Endodermal cell (in vitro differentiated cells): Measurements from ENCODE around the gene IFIH1. TPM values are rescaled to one million over a fixed set of nuclear protein-coding genes. Genes with fewer than 3 reads are reported as not detected.

Source experiments
- DNase-seq: peaks from one replicate; pipeline ENCODE4 v3.0.0-alpha.2; 2017
- H3K27ac ChIP-seq: 2 replicates; pipeline ENCODE4 v1.5.1; 2013; ENCODE audit warnings: mild to moderate bottlenecking, low read depth, low read length, moderate library complexity
- H3K27me3 ChIP-seq: 2 replicates; pipeline ENCODE4 v1.6.1; 2013; ENCODE audit warnings: mild to moderate bottlenecking, low read length, moderate library complexity; ENCODE audit not compliant: insufficient read depth, control insufficient read depth, poor library complexity, severe bottlenecking
- H3K36me3 ChIP-seq: 2 replicates; pipeline ENCODE4 v1.7.0; 2013; ENCODE audit warnings: mild to moderate bottlenecking, low read length, moderate library complexity; ENCODE audit not compliant: control insufficient read depth, insufficient read depth
- H3K4me1 ChIP-seq: one replicate; pipeline ENCODE4 v1.7.0; 2013; ENCODE audit warnings: low read length; ENCODE audit not compliant: control insufficient read depth, insufficient read depth
- H3K4me3 ChIP-seq: 2 replicates; pipeline ENCODE4 v1.5.1; 2013; ENCODE audit warnings: mild to moderate bottlenecking, low read length, moderate library complexity
- H3K9ac ChIP-seq: 2 replicates; pipeline ENCODE4 v1.6.1; 2013; ENCODE audit warnings: mild to moderate bottlenecking, low read length, moderate library complexity; ENCODE audit not compliant: poor library complexity, severe bottlenecking; ENCODE audit errors: extremely low read depth
- H3K9me3 ChIP-seq: 2 replicates; pipeline ENCODE4 v1.6.1; 2013; ENCODE audit warnings: mild to moderate bottlenecking, low read length, moderate library complexity; ENCODE audit not compliant: control insufficient read depth
- H3K27ac Mint-ChIP-seq: 2 replicates; pipeline ENCODE4 v1.8.0; 2020; ENCODE audit warnings: mixed read lengths
- H3K27me3 Mint-ChIP-seq: 2 replicates; pipeline ENCODE4 v1.8.0; 2021; ENCODE audit warnings: mild to moderate bottlenecking, mixed read lengths; ENCODE audit not compliant: insufficient read depth
- H3K36me3 Mint-ChIP-seq: 2 replicates; pipeline ENCODE4 v1.8.0; 2020; ENCODE audit warnings: low read depth, mixed read lengths
- H3K4me1 Mint-ChIP-seq: 2 replicates; pipeline ENCODE4 v1.8.0; 2020; ENCODE audit warnings: mixed read lengths
- H3K4me3 Mint-ChIP-seq: 2 replicates; pipeline ENCODE4 v1.8.0; 2020; ENCODE audit warnings: mild to moderate bottlenecking, moderate library complexity, mixed read lengths
- H3K9me3 Mint-ChIP-seq: 2 replicates; pipeline ENCODE4 v1.8.0; 2020; ENCODE audit warnings: mild to moderate bottlenecking, mixed read lengths
- WGBS, 2 experiments: methylation state at CpG; one replicate each; pipeline versions ENCODE4 v1.1.5 to v1.1.7; 2013; ENCODE audit warnings: missing lambda C conversion rate in 2 of 2, mixed read lengths in 1 of 2; ENCODE audit not compliant: insufficient coverage in 1 of 2, insufficient read length in 1 of 2; 5-methylcytosine and 5-hydroxymethylcytosine counted together
- total RNA-seq, 2 donors: library from RNA; stranded (reverse); fragmentation: NEBNext Ultra II Directional in 1 of 2; extraction: Animal tissue kit (Norgen Biotek cat#: 25700) in 1 of 2; gene quantifications; 2 replicates in 1 of 2; 3 replicates in 1 of 2; pipeline ENCODE4 v1.2.1, GENCODE V29; 2021
- TF ChIP-seq, protein P1 (sequence below): fragments of 200-600 bp; sonication (generic); conservative IDR thresholded peaks from 2 replicates; pipeline ENCODE4 v1.5.0; 2021; ENCODE audit warnings: antibody characterized with exemption, mild to moderate bottlenecking

Gene IFIH1
- total RNA-seq, 2 donors from 2014 or later = 0.13 to 0.15 TPM

DNA sequence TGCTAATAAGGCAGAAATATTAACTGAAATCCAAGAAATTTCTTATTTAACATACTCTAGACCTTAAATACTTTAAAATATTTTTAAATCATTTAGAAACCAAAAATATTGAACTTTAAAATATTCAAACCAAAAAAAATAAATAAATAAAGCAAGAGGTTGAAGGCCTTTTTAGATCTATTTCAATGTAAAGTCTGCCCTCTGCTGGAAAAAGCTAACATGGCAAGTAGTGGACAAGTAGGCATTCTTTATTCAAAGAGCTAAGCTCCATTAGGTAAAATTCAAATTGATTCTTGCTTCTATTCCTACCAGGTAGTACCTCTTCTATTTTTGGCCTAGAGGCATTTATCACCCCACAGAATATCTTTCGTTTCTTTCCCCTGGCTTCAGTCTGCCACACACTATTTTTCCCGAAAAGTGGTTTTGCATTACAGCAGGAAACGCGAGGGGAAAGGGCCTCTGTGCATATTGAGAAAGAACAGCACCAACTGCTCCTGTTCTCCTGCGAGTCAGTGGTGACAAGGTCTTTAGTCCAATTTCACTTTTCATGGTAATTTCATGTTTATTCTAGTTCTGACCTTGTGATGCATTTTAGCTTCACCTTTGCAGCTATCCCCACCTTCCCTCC, 20.4 kb downstream of the IFIH1 start:
- Mint-ChIP-seq H3K27me3 (no peaks in the 10 kb centered on the region), H3K4me3 (no peak overlapping the region), H3K9me3 (no peaks in the 10 kb centered on the region), H3K4me1 (no peaks in the 10 kb centered on the region), H3K36me3 (no peaks in the 10 kb centered on the region), H3K27ac (no peak overlapping the region)
- WGBS, 2 experiments = 65 to 93% methylated on average over 3 to 5 of the region's 5 CpGs
- no peak overlapping the region for H3K27ac ChIP-seq
- H3K4me3 ChIP-seq = no peak overlapping the region
- TF ChIP-seq, protein P1, sequence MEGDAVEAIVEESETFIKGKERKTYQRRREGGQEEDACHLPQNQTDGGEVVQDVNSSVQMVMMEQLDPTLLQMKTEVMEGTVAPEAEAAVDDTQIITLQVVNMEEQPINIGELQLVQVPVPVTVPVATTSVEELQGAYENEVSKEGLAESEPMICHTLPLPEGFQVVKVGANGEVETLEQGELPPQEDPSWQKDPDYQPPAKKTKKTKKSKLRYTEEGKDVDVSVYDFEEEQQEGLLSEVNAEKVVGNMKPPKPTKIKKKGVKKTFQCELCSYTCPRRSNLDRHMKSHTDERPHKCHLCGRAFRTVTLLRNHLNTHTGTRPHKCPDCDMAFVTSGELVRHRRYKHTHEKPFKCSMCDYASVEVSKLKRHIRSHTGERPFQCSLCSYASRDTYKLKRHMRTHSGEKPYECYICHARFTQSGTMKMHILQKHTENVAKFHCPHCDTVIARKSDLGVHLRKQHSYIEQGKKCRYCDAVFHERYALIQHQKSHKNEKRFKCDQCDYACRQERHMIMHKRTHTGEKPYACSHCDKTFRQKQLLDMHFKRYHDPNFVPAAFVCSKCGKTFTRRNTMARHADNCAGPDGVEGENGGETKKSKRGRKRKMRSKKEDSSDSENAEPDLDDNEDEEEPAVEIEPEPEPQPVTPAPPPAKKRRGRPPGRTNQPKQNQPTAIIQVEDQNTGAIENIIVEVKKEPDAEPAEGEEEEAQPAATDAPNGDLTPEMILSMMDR = peak; percentile 95
- H3K27me3 ChIP-seq = no peaks in the 10 kb centered on the region
- no peaks in the 10 kb centered on the region for H3K4me1 ChIP-seq
- H3K36me3 ChIP-seq = no peaks in the 10 kb centered on the region
- DNase-seq = peak; percentile 78
- H3K9me3 ChIP-seq = no peaks in the 10 kb centered on the region
- H3K9ac ChIP-seq = no peak overlapping the region

DNA sequence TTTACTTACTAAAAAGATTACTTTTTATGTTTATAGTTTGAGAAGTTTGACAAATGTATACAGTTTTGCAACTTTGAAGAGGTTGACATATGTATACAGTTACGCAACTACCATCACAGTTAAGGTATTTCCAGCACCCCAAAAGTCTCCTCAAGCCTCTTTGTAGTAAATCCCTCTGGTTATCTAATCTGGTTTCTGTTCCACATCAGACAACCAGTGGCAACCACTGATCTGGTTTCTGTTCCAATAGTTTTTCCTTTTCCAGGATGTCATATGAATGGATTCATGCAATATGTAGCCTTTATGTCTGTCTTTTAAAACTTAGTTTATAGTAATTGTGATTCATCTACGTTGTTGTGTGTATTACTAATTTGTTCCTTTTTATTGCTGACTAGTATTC, 23.5 kb downstream of the IFIH1 start:
- Mint-ChIP-seq H3K9me3 (no peaks in the 10 kb centered on the region), H3K27ac (no peak overlapping the region), H3K27me3 (no peaks in the 10 kb centered on the region), H3K4me1 (no peaks in the 10 kb centered on the region), H3K36me3 (no peaks in the 10 kb centered on the region), H3K4me3 (no peak overlapping the region)
- no peaks in the 10 kb centered on the region for H3K4me1 ChIP-seq
- DNase-seq = no peak
- H3K27ac ChIP-seq = no peak overlapping the region
- TF ChIP-seq, protein P1 = no peak
- H3K27me3 ChIP-seq = peaks cover 7% of the 10 kb centered on the region
- WGBS, 2 experiments = 100% methylated on average over 2 of the region's 2 CpGs; no CpG with 5 or more reads in 1 of the 2 experiments
- H3K9me3 ChIP-seq = no peaks in the 10 kb centered on the region
- H3K9ac ChIP-seq = no peak overlapping the region
- no peak overlapping the region for H3K4me3 ChIP-seq
- H3K36me3 ChIP-seq = no peaks in the 10 kb centered on the region

DNA sequence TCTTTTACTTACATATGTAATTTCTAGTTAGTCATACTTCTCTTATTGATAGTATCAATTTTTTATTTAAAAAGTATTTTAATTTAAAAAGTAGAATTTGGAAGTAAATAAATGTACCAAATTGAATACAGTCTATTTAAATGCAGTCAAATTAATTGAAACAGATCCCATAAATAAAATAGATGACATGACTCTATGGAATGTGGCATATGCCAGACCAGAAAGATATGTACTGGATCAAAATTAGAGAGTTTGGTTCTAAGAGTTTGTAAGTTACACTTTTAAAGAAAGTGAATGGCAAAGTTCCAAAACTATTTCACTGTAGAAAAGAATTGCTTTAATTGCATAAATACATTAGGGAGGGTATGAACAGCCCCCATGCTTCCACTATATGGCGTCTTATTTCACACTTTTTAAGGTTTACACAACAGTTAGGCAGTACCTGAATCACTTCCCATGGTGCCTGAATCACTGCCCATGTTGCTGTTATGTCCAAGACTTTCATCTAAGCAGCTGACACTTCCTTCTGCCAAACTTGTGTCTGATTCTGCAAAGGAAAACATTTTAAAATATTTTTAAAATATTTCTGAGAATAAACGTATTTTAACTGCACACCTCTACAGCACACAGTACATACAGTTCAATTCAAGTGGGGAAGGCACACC, 25.2 kb downstream of the IFIH1 start:
- TF ChIP-seq, protein P1 = no peak
- Histone ChIP-seq H3K9me3 (no peaks in the 10 kb centered on the region), H3K9ac (no peak overlapping the region), H3K27ac (no peak overlapping the region), H3K4me1 (no peaks in the 10 kb centered on the region), H3K27me3 (peaks cover 13% of the 10 kb centered on the region), H3K4me3 (no peak overlapping the region), H3K36me3 (no peaks in the 10 kb centered on the region)
- WGBS, 2 experiments = 90% methylated on average over 2 of the region's 2 CpGs; no CpG with 5 or more reads in 1 of the 2 experiments
- no peaks in the 10 kb centered on the region for H3K27me3 Mint-ChIP-seq
- no peaks in the 10 kb centered on the region for H3K36me3 Mint-ChIP-seq
- no peak overlapping the region for H3K27ac Mint-ChIP-seq
- DNase-seq = no peak
- no peaks in the 10 kb centered on the region for H3K9me3 Mint-ChIP-seq
- no peak overlapping the region for H3K4me3 Mint-ChIP-seq
- no peaks in the 10 kb centered on the region for H3K4me1 Mint-ChIP-seq
